Posterior vena cava (tissue), 2 donors: ENCODE results near the gene TSPYL2. TPM values are rescaled to one million over a fixed set of nuclear protein-coding genes. Genes with fewer than 3 reads are reported as not detected.

ENCODE experiments used
- DNase-seq: peaks from one replicate; pipeline ENCODE4 v3.0.0-alpha.2; 2020; ENCODE audit warnings: low spot score
- intact Hi-C, 2 donors: fragments of 100-400 bp; cut with DNase I; formaldehyde crosslinking; loops; one replicate each; pipeline versions ENCODE4 v1.14.1 to v1.14.2; 2022 to 2023
- total RNA-seq, 2 donors: library from RNA; stranded (reverse); fragmentation: NEBNext Ultra II Directional; extraction: Animal tissue kit (Norgen Biotek cat#: 25700); gene quantifications; one replicate each; pipeline ENCODE4 v1.2.1, GENCODE V29; 2021
- donor health status: DM: yes; HTN: yes; CAD: no.
- donor health status: DM: yes; HTN: yes; CAD: no.

The TSPYL2 gene
- total RNA-seq, 2 donors from 2014 or later, result 59.3 to 67.9 TPM

- intact Hi-C loops, result loop anchor here in 1 of 2 donors (5.0 kb wide), 1 partner anchor 1927 kb away; no protein-coding TSS in a partner anchor
Measured at GRCh38 chrX:53095796-53096195, 13.6 kb downstream of the TSPYL2 start.

GRCh38 chrX:53114864-53115549 is 32.8 kb downstream of the TSPYL2 start:
- no peak for DNase-seq
- intact Hi-C loops, result no loop called here

More at GRCh38 chrX:53095796-53096195, 13.6 kb downstream of the TSPYL2 start:
- no peak for DNase-seq

GRCh38 chrX:53115550-53115874 is 33.3 kb downstream of the TSPYL2 start:
- DNase-seq, result no peak
- intact Hi-C loops, result no loop called here

- intact Hi-C loops, result no loop called here
Measured at GRCh38 chrX:53116101-53116500, 33.9 kb downstream of the TSPYL2 start.

GRCh38 chrX:53122013-53122412 is 39.8 kb downstream of the TSPYL2 start:
- DNase-seq, result no peak
- intact Hi-C loops, result no loop called here

More at GRCh38 chrX:53116101-53116500, 33.9 kb downstream of the TSPYL2 start:
- no peak for DNase-seq

- DNase-seq, result no peak
- intact Hi-C loops, result loop anchor here in 1 of 2 donors (5.0 kb wide), 1 partner anchor 1037 kb away; no protein-coding TSS in a partner anchor
Measured at GRCh38 chrX:53125506-53125905, 43.3 kb downstream of the TSPYL2 start.

- intact Hi-C loops, result loop anchor here in 1 of 2 donors (5.0 kb wide), 1 partner anchor 1036 kb away; no protein-coding TSS in a partner anchor
- no peak for DNase-seq
Measured at GRCh38 chrX:53126377-53126776, 44.2 kb downstream of the TSPYL2 start.

- intact Hi-C loops, result loop anchor here in 1 of 2 donors (5.0 kb wide), 1 partner anchor 1034 kb away; no protein-coding TSS in a partner anchor
- no peak for DNase-seq
Measured at GRCh38 chrX:53128097-53128749, 46.1 kb downstream of the TSPYL2 start.

GRCh38 chrX:53133400-53133799 is 51.2 kb downstream of the TSPYL2 start:
- DNase-seq, result no peak
- intact Hi-C loops, result no loop called here

GRCh38 chrX:53135581-53135980 is 53.4 kb downstream of the TSPYL2 start:
- DNase-seq, result no peak
- intact Hi-C loops, result no loop called here

Other genes with a start within 250 kb of the TSPYL2 start
- not detected for gene XAGE3, start 214.3 kb upstream of the TSPYL2 start, total RNA-seq
- gene FAM156B, start 185.0 kb upstream of the TSPYL2 start, total RNA-seq, result 10 to 100 TPM in 1 of 2 donors, 1 to 10 TPM in 1; 7.9 to 14.2 TPM
- 10 to 100 TPM; 10.8 to 17.5 TPM for gene FAM156A, start 123.8 kb upstream of the TSPYL2 start, total RNA-seq
- gene GPR173, start 33.6 kb upstream of the TSPYL2 start, total RNA-seq, result 1 to 10 TPM; 2.7 to 3.7 TPM
- gene KANTR, start 11.8 kb downstream of the TSPYL2 start, total RNA-seq, result 10 to 100 TPM; 10.2 to 10.5 TPM
- 10 to 100 TPM; 66.0 to 77.8 TPM for gene KDM5C, start 142.8 kb downstream of the TSPYL2 start, total RNA-seq
- gene IQSEC2, start 199.2 kb downstream of the TSPYL2 start, total RNA-seq, result 1 to 10 TPM; 8.3 to 9.4 TPM